GM21786 (cell line): ENCODE results near the gene INPP4A.
"Not testable (repeated sequence)": the region's sequence is repeated elsewhere in the genome, so short reads cannot be mapped to it uniquely, and the experiment has no call there.

ENCODE experiments used
- ATAC-seq: cut with Tn5 transposase; IDR thresholded peaks from one replicate; pipeline ENCODE4 v1.9.1; 2021; ENCODE audit not compliant: unreplicated experiment

INPP4A gene

GRCh38 chr2:98578231-98578630, 133.6 kb downstream of the INPP4A start:
- ATAC-seq: no peak

DNA sequence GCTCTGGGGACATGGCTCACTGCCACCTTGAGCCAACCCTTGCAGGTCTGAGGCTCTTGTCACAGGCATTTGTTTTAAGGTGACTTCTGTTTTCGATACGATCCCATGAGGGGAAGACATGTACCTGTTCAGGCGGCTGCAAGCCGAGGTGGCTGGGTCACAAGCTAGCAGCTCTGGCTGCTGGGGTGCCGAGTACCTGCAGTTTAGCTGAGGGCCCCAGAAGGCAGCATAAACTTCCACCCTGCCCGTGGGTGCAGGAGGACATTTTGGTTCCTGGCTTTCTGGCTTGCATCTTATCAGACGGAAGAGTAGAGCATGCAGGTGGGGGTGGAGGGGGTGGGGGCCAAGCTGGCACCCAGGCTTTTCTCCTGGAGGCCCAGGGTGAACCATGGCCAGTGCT, 135.3 kb downstream of the INPP4A start:
- no peak for ATAC-seq

DNA sequence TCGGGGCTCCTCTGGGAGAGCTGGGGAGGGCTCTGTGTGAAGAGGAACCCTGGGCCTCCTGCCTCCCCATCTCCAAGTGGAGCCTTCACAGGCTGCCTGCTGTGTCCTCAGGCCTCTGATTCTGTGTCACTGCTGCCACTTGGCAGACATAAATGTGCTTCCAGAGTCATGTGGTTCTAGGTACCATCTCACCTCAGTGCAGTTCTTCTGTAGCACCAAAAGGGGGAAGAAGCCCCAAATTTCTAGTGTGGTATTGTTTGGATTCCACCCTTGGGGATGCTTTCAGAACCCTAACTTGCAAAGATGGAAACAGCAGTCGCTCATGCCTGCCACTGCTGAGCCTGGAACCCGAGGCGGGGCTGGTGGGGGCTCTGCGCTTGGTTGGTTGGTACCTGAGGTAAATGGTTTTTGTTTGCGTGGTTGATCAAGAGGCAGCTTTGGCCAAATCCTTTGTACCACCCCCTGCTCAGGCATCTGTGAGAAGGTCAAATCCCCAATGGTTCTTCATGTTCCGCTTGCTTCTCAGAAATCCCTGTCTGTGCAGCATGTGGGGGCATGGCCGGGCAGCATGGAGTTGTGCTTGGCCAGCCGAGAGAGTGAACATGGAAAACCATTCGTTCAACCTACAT, 136.1 kb downstream of the INPP4A start:
- no peak for ATAC-seq

- no peak for ATAC-seq
Observed at GRCh38 chr2:98582523-98582922, 137.9 kb downstream of the INPP4A start.

GRCh38 chr2:98583276-98583675, 138.6 kb downstream of the INPP4A start:
- no peak for ATAC-seq

DNA sequence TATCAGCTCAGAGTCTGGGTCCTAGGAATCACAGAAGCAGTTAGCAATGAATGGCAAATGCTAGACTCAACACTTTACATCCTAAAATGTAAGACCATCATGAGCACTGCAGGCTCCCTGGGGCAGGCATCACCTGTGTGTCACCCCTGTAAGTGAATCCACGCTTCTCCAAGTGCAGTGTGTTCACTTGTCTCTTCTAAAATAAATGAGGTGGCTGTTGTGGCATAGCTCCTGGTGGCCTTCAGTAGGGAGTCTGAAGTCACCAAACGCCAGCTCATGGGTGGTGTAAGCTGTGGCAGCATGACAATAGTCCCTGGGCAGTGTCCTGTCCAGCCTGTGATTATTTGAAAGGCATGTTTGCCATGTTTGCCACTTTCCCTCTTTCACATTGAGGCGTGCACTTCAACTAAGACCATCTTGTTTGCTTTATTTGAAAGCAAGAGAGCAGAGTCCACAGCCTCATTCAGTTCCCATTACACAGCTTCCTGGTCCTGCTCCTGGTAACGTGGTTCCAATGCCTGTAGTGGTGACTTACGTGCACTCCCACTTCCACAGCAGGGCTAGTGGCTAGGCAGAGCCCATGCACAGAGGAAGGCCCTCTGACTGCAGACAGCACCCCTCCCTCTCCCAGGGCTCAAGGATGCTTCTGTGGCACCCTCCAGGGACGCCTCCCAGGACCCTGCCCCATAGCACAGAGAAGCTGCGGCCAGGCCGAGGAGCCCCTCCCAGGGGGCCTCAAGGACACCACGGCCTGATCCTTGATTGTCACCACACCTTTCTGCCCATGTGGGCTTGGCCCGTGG, 139.4 kb downstream of the INPP4A start:
- no peak for ATAC-seq

DNA sequence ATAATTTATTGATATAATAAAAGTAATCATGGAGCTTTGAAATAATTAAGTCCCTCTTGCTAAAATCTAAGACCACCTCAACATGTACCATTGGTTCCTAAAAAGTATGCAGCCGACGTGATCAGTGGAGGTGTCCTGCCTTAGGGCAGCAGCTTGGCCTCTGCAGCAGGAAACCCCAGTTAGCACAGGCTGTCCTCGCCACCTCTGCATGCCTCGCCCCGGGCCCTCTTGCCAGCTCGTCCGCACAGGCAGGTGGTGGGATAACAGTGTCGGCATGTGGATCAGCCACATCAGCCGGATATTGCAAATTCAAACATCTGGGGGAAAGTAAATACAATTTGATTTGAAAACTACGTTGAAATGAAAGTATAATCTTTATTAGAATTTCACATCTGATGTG, 140.7 kb downstream of the INPP4A start:
- no peak for ATAC-seq

GRCh38 chr2:98586551-98587140, 142.0 kb downstream of the INPP4A start:
- ATAC-seq: no peak

DNA sequence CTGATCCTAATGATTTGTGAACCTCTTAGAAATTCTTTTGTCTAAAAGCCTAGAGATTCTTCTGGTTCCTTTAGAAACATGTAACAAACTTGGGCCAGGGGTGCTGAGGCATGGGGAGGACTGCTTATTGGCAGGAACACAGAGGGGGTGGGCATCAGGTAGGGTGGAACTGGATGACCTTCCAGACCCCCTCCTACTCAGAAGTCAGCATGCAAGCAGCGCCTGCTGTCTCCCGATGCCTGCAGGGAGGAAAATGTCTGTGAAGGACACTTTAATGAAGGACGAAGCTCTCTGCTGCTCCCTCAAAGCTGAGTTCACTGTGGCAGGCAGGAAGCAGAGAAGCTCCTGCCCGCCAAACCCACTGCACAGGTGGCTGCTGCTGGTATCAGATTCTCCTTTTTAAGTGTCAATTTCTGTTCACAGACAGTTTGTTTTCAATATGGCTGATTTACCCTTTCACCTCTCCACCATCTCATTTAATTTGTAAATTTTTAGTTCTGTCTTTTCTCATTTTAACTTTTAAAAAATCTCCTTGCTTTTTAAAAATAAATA, 144.3 kb downstream of the INPP4A start:
- ATAC-seq: no peak

- ATAC-seq: no peak
Observed at GRCh38 chr2:98589489-98589888, 144.8 kb downstream of the INPP4A start.

DNA sequence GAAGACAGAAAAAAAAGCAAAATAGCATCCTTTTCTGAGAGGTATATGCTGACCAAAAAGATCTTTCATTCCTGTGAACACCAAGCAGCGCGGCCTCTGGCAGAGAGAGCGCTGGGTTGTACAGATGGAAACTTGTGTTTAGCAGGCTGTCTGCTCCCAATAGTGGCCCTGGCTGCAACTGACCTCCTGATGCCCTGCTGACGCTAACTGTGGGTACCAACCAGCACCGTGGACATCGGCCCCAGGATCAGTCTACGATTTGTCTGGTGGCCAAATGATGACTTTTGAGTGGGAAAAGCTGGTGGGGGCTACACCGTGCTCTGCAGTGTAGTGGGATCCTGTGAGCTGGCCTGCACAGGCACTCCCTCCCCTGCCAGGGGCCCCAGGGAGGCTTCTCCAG, 147.9 kb downstream of the INPP4A start:
- no peak for ATAC-seq

DNA sequence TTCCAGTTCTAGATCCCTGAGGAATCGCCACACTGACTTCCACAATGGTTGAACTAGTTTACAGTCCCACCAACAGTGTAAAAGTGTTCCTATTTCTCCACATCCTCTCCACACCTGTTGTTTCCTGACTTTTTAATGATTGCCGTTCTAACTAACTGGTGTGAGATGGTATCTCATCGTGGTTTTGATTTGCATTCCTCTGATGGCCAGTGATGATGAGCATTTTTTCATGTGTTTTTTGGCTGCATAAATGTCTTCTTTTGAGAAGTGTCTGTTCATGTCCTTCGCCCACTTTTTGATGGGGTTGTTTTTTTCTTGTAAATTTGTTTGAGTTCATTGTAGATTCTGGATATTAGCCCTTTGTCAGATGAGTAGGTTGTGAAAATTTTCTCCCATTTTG, 150.0 kb downstream of the INPP4A start:
- not testable (repeated sequence) for ATAC-seq

DNA sequence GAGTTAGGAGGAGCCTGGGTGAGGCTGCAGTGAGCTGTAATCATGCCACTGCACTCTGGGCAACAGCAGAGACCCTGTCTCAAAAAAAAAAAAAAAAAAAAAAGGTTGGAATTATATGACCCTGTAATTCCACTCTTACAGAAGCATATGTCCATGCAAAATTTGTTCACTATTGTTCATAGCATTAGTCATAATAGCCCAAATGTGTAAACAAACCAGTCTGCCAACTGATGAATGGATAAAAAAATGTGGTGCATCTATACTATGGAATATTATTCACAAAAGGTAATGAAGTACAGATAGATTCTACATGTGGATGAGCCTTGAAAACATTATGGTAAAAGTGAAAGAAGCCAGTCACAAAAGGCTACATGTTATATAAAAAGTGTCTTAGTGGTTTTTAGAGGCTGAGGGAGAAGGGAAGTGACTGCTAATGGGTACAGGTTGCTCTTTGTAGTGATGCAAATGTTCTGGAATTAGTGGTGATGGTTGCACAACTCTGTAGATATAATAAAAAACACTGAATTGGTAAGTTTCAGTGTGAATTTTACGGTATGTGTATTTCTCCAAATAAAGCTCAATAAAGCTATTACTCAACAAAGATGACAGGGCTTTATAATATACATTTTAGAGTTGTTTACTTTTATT, 154.2 kb downstream of the INPP4A start:
- ATAC-seq: no peak

DNA sequence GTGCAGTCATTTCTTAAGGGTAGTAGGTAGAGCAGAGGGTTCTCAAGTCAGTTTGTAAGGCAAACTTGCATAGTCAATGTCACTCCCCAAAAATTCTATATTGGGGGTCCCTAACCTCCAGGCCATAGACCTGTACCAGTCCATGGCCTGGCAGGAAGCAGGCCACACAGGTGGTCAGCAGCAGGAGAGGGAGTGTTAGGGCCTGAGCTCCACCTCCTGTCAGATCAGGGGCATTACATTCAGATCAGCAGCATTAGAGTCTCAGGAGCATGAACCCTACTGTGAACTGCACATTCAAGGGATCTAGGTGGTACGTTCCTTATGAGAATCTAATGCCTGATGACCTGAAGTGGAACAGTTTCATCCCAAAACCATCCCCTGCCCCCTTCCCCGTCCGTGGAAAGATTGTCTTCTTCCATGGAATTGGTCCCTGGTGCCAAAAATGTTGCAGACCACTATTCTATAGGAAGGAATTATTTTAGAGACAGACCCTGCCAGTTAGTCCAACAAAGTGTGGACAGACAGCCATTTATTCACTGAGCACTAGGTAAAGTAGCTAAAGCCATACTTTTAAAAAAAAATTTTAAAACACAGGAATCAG, 157.0 kb downstream of the INPP4A start:
- no peak for ATAC-seq

DNA sequence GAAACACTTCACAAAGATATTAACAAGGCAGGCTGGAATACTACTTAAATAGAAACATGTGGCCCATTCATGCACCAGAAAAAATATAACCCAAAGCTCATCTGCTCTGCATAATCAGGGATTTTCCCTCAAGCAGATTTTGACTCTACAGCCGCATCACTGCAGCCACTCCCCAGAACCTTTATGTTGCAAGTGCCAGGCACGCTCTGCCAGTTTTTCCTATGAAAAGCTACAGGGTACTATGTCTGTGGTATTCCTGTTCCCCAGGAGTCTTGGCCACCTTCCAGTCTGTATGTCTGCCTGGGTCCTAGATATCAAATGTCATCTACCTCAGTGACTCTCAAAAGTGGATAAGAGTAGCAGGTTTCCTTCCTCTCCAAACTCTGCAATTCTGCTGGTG, 159.9 kb downstream of the INPP4A start:
- no peak for ATAC-seq

DNA sequence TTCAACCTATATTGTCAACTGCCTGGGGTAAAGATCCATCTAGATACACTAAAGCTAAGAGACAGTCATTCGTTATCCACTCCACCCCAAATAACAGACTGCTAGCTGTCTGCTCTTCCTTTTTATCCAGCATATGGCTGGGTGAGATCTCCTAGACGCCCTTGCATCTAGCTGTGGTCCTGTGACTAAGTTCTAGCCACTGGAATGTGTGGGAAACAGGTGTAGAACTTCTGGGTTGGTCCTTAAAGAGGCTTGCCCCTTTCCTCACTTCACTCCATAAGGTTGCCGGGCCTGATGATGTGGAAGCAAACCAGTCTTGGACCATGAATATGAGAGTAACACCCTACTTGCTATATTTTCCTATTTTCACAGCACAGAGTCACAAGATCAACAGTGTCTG, 160.4 kb downstream of the INPP4A start:
- no peak for ATAC-seq

GRCh38 chr2:98606431-98606830, 161.8 kb downstream of the INPP4A start:
- no peak for ATAC-seq

DNA sequence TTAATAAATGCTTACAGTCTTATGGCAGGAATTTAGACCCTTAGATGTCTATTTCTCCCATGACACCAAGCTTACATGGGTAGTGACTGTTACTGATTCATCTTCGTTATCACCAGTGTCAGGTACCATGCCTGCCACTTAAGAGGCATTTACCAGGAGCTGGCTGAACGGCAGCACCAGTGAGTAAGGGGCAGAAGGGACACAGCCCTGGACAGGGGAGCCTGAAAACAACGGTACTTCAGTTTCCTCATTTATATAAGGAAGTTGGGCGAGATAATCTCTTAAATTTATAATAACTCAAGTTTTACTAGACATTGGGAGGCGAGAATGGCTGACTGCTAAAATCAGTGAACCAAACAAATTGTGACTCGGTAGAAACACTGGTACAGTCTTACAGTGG, 162.4 kb downstream of the INPP4A start:
- no peak for ATAC-seq

DNA sequence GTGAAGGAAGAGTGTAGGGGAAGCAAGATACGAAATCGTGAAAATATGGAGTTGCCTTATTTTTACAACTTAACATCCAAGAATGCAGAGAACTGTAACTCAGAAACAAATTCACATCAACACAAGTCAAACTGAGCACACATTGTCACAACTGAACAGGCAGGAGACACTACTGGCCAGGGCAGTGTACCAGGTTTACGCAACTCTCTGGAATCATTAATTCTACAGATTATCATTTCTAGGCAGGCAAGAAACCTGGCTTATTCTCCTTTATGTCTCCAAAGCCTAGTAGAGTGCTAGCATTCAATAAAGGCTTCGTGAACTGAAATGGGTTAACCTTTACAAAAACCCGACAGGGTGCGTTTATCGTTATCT, 163.1 kb downstream of the INPP4A start:
- no peak for ATAC-seq

DNA sequence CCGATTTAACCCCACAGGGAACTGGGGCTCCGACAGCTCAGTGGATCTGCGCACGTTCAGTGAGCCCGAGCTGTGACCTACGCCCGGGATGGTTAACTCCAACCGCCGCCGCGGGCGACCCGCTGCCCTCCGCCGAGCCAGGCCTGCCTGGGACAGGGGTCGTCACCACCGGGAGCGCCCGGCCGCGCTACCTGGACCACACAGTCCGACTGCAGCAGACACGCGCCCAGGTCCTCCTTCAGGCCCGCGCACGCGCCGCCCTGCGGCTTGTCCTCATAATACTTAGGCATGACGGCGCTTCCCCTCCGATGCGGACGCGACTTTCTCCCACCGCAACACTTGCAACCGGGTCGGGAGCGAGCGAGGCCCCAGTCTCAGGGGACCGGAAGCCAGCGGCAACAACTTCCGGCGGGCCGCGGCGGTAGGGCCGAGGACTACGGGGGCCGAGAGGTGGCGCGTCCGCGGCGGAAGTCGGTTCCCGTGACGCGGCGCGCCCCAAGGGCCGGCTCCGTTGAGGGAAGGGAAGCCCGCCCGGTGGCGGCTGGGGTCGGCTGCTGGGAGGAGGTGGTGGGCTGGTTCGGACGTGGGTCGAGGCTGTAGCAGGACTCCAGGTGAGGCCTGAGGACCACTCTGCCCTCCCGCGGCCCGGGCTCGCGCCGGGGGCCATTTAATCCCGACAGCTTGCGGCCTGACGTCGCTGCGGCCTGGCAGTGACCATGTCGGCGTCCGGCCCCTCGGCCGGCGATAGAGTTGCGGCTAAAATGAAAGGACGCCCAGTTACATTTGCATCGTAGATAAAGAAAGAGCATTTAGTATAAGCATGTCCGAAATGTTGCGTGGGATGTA, 163.7 kb downstream of the INPP4A start, which contains the start of the genes COA5 and UNC50:
Gene COA5 (minus strand): TSS at position 397 of the 846 bp plus-strand sequence. CDS start 107 bp downstream, at position 290.
Gene UNC50 (plus strand): TSS at position 474 of the 846 bp plus-strand sequence. CDS start 1,171 bp downstream, outside the sequence.
- ATAC-seq: peak; percentile 82
